Astrocyte of the cerebellum (primary cell): ENCODE data around the gene C19orf47.
A peak's percentile ranks its signal among the peaks of the same experiment; 100 is the strongest.

Experiments used
- DNase-seq: peaks from one replicate; pipeline ENCODE4 v3.0.0-alpha.2; 2011; ENCODE audit warnings: low read depth
- H3K4me3 ChIP-seq: 2 replicates; pipeline ENCODE4 v1.5.1; 2011; ENCODE audit warnings: mild to moderate bottlenecking, low read depth, low read length, moderate library complexity
- CTCF ChIP-seq: IDR thresholded peaks from 2 replicates; pipeline ENCODE4 v1.5.1; 2012; ENCODE audit warnings: low read length, low read depth, moderate library complexity, mild to moderate bottlenecking; ENCODE audit errors: missing control alignments
- in situ Hi-C: cut with HindIII; loops from 2 replicates; pipeline ENCODE4 v1.10.0; 2017; ENCODE audit warnings: low sequenced_read_pairs

Gene C19orf47

GRCh38 chr19:40348125-40348913 is at the start of gene C19orf47, which contains the start of gene PLD3:
TSS of gene C19orf47 (minus strand) at chr19:40348397. CDS start at chr19:40341857, 6,540 bp downstream.
TSS of gene PLD3 (plus strand) at chr19:40348695. CDS start at chr19:40366484, 17,789 bp downstream.
- peak within 1 kb of the TSS; percentile 93 for H3K4me3 ChIP-seq
- TF ChIP-seq CTCF: no peak
- in situ Hi-C loops: no loop called here
- DNase-seq: peak; percentile 98

- no peak overlapping the region for H3K4me3 ChIP-seq
- no peak for DNase-seq
- TF ChIP-seq CTCF: no peak
- in situ Hi-C loops: no loop called here
Measured at GRCh38 chr19:40397568-40397906, 49.3 kb upstream of the C19orf47 start.

GRCh38 chr19:40396886-40397567 is 48.8 kb upstream of the C19orf47 start:
- in situ Hi-C loops: no loop called here

GRCh38 chr19:40395956-40396355 is 47.8 kb upstream of the C19orf47 start:
- in situ Hi-C loops: no loop called here
- no peak overlapping the region for H3K4me3 ChIP-seq
- DNase-seq: no peak
- no peak for TF ChIP-seq CTCF

More at GRCh38 chr19:40396886-40397567, 48.8 kb upstream of the C19orf47 start:
- DNase-seq: no peak
- TF ChIP-seq CTCF: no peak
- H3K4me3 ChIP-seq: no peak overlapping the region

- in situ Hi-C loops: no loop called here
- DNase-seq: no peak
- no peak for TF ChIP-seq CTCF
- H3K4me3 ChIP-seq: no peak overlapping the region
Measured at GRCh38 chr19:40394816-40395210, 46.6 kb upstream of the C19orf47 start.

GRCh38 chr19:40393894-40394815 is 46.0 kb upstream of the C19orf47 start:
- in situ Hi-C loops: no loop called here
- no peak for DNase-seq
- H3K4me3 ChIP-seq: no peak overlapping the region
- TF ChIP-seq CTCF: no peak
